SJCRH30 (cell line): ENCODE results near the gene FAM222A. TPM values are rescaled to one million over a fixed set of nuclear protein-coding genes. Genes with fewer than 3 reads are reported as not detected.
"Not testable (repeated sequence)": the region's sequence is repeated elsewhere in the genome, so short reads cannot be mapped to it uniquely, and the experiment has no call there.

Experiments
- DNase-seq, 2 experiments: peaks; one replicate each; pipeline ENCODE4 v3.0.0-alpha.2; 2015 to 2020
- H3K27ac ChIP-seq: fragments of 250-450 bp; sonication (Bioruptor Pico); 2 replicates; pipeline ENCODE4 v1.5.1; 2020; ENCODE audit warnings: mild to moderate bottlenecking, moderate library complexity
- H3K27me3 ChIP-seq: fragments of 250-450 bp; sonication (Bioruptor Pico); 2 replicates; pipeline ENCODE4 v1.5.1; 2020; ENCODE audit warnings: mild to moderate bottlenecking, moderate library complexity
- H3K36me3 ChIP-seq: fragments of 250-450 bp; sonication (Bioruptor Pico); 2 replicates; pipeline ENCODE4 v1.5.1; 2020; ENCODE audit warnings: mild to moderate bottlenecking, moderate library complexity
- H3K4me1 ChIP-seq: fragments of 250-450 bp; sonication (Bioruptor Pico); 2 replicates; pipeline ENCODE4 v1.5.1; 2020; ENCODE audit warnings: mild to moderate bottlenecking, moderate library complexity
- H3K4me3 ChIP-seq: fragments of 250-450 bp; sonication (Bioruptor Pico); 2 replicates; pipeline ENCODE4 v1.5.1; 2020; ENCODE audit warnings: mild to moderate bottlenecking, moderate library complexity
- H3K9me3 ChIP-seq: fragments of 250-450 bp; sonication (Bioruptor Pico); replicated peaks from 2 replicates; pipeline ENCODE4 v1.5.1; 2020; ENCODE audit warnings: mild to moderate bottlenecking, moderate library complexity
- total RNA-seq: library from RNA; depleted of rRNA; stranded (reverse); fragments of >200 nt; shearing (Covaris generic); gene quantifications from 2 replicates; pipeline ENCODE4 v1.2.3, GENCODE V29; 2014

The FAM222A gene
- total RNA-seq, 1 experiment from 2014 or later, result 17.5 TPM

GRCh38 chr12:109683316-109683715 is 30.3 kb upstream of the FAM222A start:
- no peaks in the 10 kb centered on the region; the same call in 1 of the 2 replicates for H3K27me3 ChIP-seq
- no peak for DNase-seq
- no peak overlapping the region for H3K27ac ChIP-seq

GRCh38 chr12:109685574-109686447 is 27.8 kb upstream of the FAM222A start:
- DNase-seq, result no peak
- H3K36me3 ChIP-seq, result no peaks in the 10 kb centered on the region

More at GRCh38 chr12:109683316-109683715, 30.3 kb upstream of the FAM222A start:
- Histone ChIP-seq H3K9me3 (no peaks in the 10 kb centered on the region), H3K4me3 (no peak overlapping the region), H3K36me3 (no peaks in the 10 kb centered on the region), H3K4me1 (no peaks in the 10 kb centered on the region)

GRCh38 chr12:109686523-109686922 is 27.1 kb upstream of the FAM222A start:
- Histone ChIP-seq H3K4me1 (no peaks in the 10 kb centered on the region), H3K27ac (no peak overlapping the region), H3K36me3 (no peaks in the 10 kb centered on the region), H3K9me3 (no peaks in the 10 kb centered on the region), H3K27me3 (no peaks in the 10 kb centered on the region; the same call in 1 of the 2 replicates), H3K4me3 (no peak overlapping the region)
- no peak for DNase-seq

More at GRCh38 chr12:109685574-109686447, 27.8 kb upstream of the FAM222A start:
- H3K9me3 ChIP-seq, result no peaks in the 10 kb centered on the region
- H3K4me1 ChIP-seq, result no peaks in the 10 kb centered on the region
- no peak overlapping the region for H3K4me3 ChIP-seq
- H3K27me3 ChIP-seq, result no peaks in the 10 kb centered on the region; the same call in 1 of the 2 replicates
- H3K27ac ChIP-seq, result no peak overlapping the region

GRCh38 chr12:109687250-109687649 is 26.4 kb upstream of the FAM222A start:
- Histone ChIP-seq H3K9me3 (no peaks in the 10 kb centered on the region), H3K4me1 (no peaks in the 10 kb centered on the region), H3K36me3 (no peaks in the 10 kb centered on the region), H3K4me3 (no peak overlapping the region), H3K27me3 (no peaks in the 10 kb centered on the region; the same call in 1 of the 2 replicates), H3K27ac (no peak overlapping the region)
- no peak for DNase-seq

GRCh38 chr12:109689426-109689825 is 24.2 kb upstream of the FAM222A start:
- Histone ChIP-seq H3K4me1 (no peaks in the 10 kb centered on the region), H3K27me3 (no peaks in the 10 kb centered on the region), H3K9me3 (no peaks in the 10 kb centered on the region), H3K27ac (no peak overlapping the region), H3K36me3 (no peaks in the 10 kb centered on the region), H3K4me3 (no peak overlapping the region)
- DNase-seq, result no peak

GRCh38 chr12:109693160-109693559 is 20.5 kb upstream of the FAM222A start:
- Histone ChIP-seq H3K4me3 (no peak overlapping the region), H3K36me3 (no peaks in the 10 kb centered on the region), H3K4me1 (no peaks in the 10 kb centered on the region; the same call in 1 of the 2 replicates), H3K9me3 (no peaks in the 10 kb centered on the region), H3K27me3 (no peaks in the 10 kb centered on the region), H3K27ac (no peak overlapping the region)
- no peak for DNase-seq

GRCh38 chr12:109693653-109694600 is 19.7 kb upstream of the FAM222A start:
- no peak for DNase-seq
- H3K4me3 ChIP-seq, result no peak overlapping the region
- no peak overlapping the region for H3K27ac ChIP-seq
- H3K4me1 ChIP-seq, result no peaks in the 10 kb centered on the region; the same call in 1 of the 2 replicates
- H3K36me3 ChIP-seq, result no peaks in the 10 kb centered on the region
- H3K27me3 ChIP-seq, result no peaks in the 10 kb centered on the region
- no peaks in the 10 kb centered on the region for H3K9me3 ChIP-seq

GRCh38 chr12:109694629-109695028 is 19.0 kb upstream of the FAM222A start:
- H3K36me3 ChIP-seq, H3K27ac ChIP-seq, H3K4me3 ChIP-seq, H3K27me3 ChIP-seq, DNase-seq, H3K4me1 ChIP-seq, H3K9me3 ChIP-seq: not testable (repeated sequence)

- Histone ChIP-seq H3K36me3 (no peaks in the 10 kb centered on the region), H3K4me3 (no peak overlapping the region), H3K9me3 (no peaks in the 10 kb centered on the region), H3K27ac (no peak overlapping the region), H3K4me1 (no peaks in the 10 kb centered on the region; the same call in 1 of the 2 replicates), H3K27me3 (no peaks in the 10 kb centered on the region)
- DNase-seq, result no peak
Observed at GRCh38 chr12:109695416-109695815, 18.2 kb upstream of the FAM222A start.

- Histone ChIP-seq H3K4me1 (no peaks in the 10 kb centered on the region; the same call in 1 of the 2 replicates), H3K27ac (no peak overlapping the region), H3K36me3 (no peaks in the 10 kb centered on the region), H3K27me3 (no peaks in the 10 kb centered on the region), H3K9me3 (no peaks in the 10 kb centered on the region), H3K4me3 (no peak overlapping the region)
- DNase-seq, result no peak
Observed at GRCh38 chr12:109695961-109696461, 17.6 kb upstream of the FAM222A start.

- DNase-seq, result no peak
- Histone ChIP-seq H3K4me1 (no peaks in the 10 kb centered on the region; the same call in 1 of the 2 replicates), H3K9me3 (no peaks in the 10 kb centered on the region), H3K36me3 (no peaks in the 10 kb centered on the region), H3K27ac (no peak overlapping the region), H3K4me3 (no peak overlapping the region), H3K27me3 (no peaks in the 10 kb centered on the region)
Observed at GRCh38 chr12:109696485-109697269, 16.9 kb upstream of the FAM222A start.

- Histone ChIP-seq H3K27ac (no peak overlapping the region), H3K36me3 (no peaks in the 10 kb centered on the region), H3K4me1 (no peaks in the 10 kb centered on the region; the same call in 1 of the 2 replicates), H3K9me3 (no peaks in the 10 kb centered on the region), H3K27me3 (no peaks in the 10 kb centered on the region), H3K4me3 (no peak overlapping the region)
- no peak for DNase-seq
Observed at GRCh38 chr12:109697270-109697553, 16.4 kb upstream of the FAM222A start.

GRCh38 chr12:109697877-109698468 is 15.7 kb upstream of the FAM222A start:
- Histone ChIP-seq H3K9me3 (no peaks in the 10 kb centered on the region), H3K4me3 (no peak overlapping the region), H3K27ac (no peak overlapping the region), H3K4me1 (no peaks in the 10 kb centered on the region; the same call in 1 of the 2 replicates), H3K36me3 (no peaks in the 10 kb centered on the region), H3K27me3 (no peaks in the 10 kb centered on the region)
- no peak for DNase-seq

GRCh38 chr12:109698820-109699219 is 14.8 kb upstream of the FAM222A start:
- H3K9me3 ChIP-seq, result no peaks in the 10 kb centered on the region
- H3K27ac ChIP-seq, result no peak overlapping the region
- no peaks in the 10 kb centered on the region for H3K27me3 ChIP-seq
- no peak overlapping the region for H3K4me3 ChIP-seq
- DNase-seq, result no peak
- H3K4me1 ChIP-seq, result no peaks in the 10 kb centered on the region; the same call in 1 of the 2 replicates
- no peaks in the 10 kb centered on the region for H3K36me3 ChIP-seq
